Mucosa of descending colon (tissue), 3 donors: ENCODE measurements around the gene TUBA8. TPM values are rescaled to one million over a fixed set of nuclear protein-coding genes. Genes with fewer than 3 reads are reported as not detected.

Experiments used
- ATAC-seq: fragments of 200-7000 bp; cut with Tn5 transposase; one replicate; pipeline ENCODE4 v1.9.1; 2020; ENCODE audit warnings: mild to moderate bottlenecking, moderate library complexity
- DNase-seq, 3 donors: peaks; one replicate each; pipeline ENCODE4 v3.0.0-alpha.2; 2020
- H3K36me3 ChIP-seq: fragments of 200-600 bp; one replicate; pipeline ENCODE4 v1.8.0; 2021; ENCODE audit warnings: low read depth, mild to moderate bottlenecking
- H3K4me1 ChIP-seq: fragments of 200-600 bp; one replicate; pipeline ENCODE4 v1.8.0; 2021; ENCODE audit warnings: low read depth, mild to moderate bottlenecking
- H3K4me3 ChIP-seq: fragments of 200-600 bp; one replicate; pipeline ENCODE4 v1.8.0; 2021; ENCODE audit warnings: mild to moderate bottlenecking
- H3K9me3 ChIP-seq: fragments of 200-600 bp; one replicate; pipeline ENCODE4 v1.8.0; 2021; ENCODE audit warnings: mild to moderate bottlenecking
- CTCF ChIP-seq: fragments of 200-600 bp; IDR thresholded peaks from one replicate; pipeline ENCODE4 v1.8.0; 2022; ENCODE audit warnings: antibody characterized with exemption, mild to moderate bottlenecking
- intact Hi-C, 2 donors: fragments of 100-400 bp; cut with DNase I in 1 of 2; cut with micrococcal nuclease in 1 of 2; formaldehyde crosslinking; loops; one replicate each; pipeline versions ENCODE4 v1.11.0 to v1.11.1; 2022; cut with DNase I, micrococcal nuclease
- total RNA-seq, 3 donors: library from RNA; stranded (reverse); fragmentation: NEBNext Ultra II Directional in 2 of 3; extraction: Animal tissue kit (Norgen Biotek cat#: 25700) in 2 of 3; gene quantifications; one replicate each; pipeline versions ENCODE4 v1.2.1 to v1.2.4, GENCODE V29; 2021 to 2023
- donor health status: DM: no; HTN: no; CAD: no; lungs with moderate emphysema.
- donor health status: DM: no; HTN: no; CAD: no.
- donor health status: DM: no; HTN: yes; CAD: no.

The TUBA8 gene
- total RNA-seq, 3 donors from 2014 or later = 2.7 to 4.7 (median 3.3) TPM

- peaks cover 5% of the 10 kb centered on the region for H3K4me1 ChIP-seq
- no peak for TF ChIP-seq CTCF
- peaks cover 5% of the 10 kb centered on the region for H3K36me3 ChIP-seq
- ATAC-seq = peak; percentile 93
- intact Hi-C loops = no loop called here
- H3K4me3 ChIP-seq = no peak overlapping the region
- no peaks in the 10 kb centered on the region for H3K9me3 ChIP-seq
- peak; percentile 69 to 85 (median 76) for DNase-seq
These were observed 25.4 kb upstream of the TUBA8 start for GRCh38 chr22:18085188-18085587.

GRCh38 chr22:18087350-18087855 lies 23.2 kb upstream of the TUBA8 start:
- H3K4me1 ChIP-seq = peaks cover 20% of the 10 kb centered on the region
- intact Hi-C loops = no loop called here
- ATAC-seq (peak; percentile 7), DNase-seq (no peak)
- no peaks in the 10 kb centered on the region for H3K9me3 ChIP-seq
- H3K4me3 ChIP-seq = no peak overlapping the region
- TF ChIP-seq CTCF = no peak
- peaks cover 5% of the 10 kb centered on the region for H3K36me3 ChIP-seq

GRCh38 chr22:18088825-18089568 lies 21.6 kb upstream of the TUBA8 start:
- peak in 2 of 3 donors; percentile 62 to 66 for DNase-seq
- H3K36me3 ChIP-seq = peaks cover 5% of the 10 kb centered on the region
- peaks cover 21% of the 10 kb centered on the region for H3K4me1 ChIP-seq

GRCh38 chr22:18090286-18090685 lies 20.3 kb upstream of the TUBA8 start:
- no peak overlapping the region for H3K4me3 ChIP-seq
- H3K36me3 ChIP-seq = peaks cover 5% of the 10 kb centered on the region
- H3K4me1 ChIP-seq = peaks cover 21% of the 10 kb centered on the region
- DNase-seq = no peak
- TF ChIP-seq CTCF = no peak
- intact Hi-C loops = no loop called here
- no peaks in the 10 kb centered on the region for H3K9me3 ChIP-seq
- no peak for ATAC-seq

More at GRCh38 chr22:18088825-18089568, 21.6 kb upstream of the TUBA8 start:
- TF ChIP-seq CTCF = no peak
- H3K9me3 ChIP-seq = no peaks in the 10 kb centered on the region
- ATAC-seq = no peak
- intact Hi-C loops = no loop called here
- H3K4me3 ChIP-seq = no peak overlapping the region

- Histone ChIP-seq H3K9me3 (no peaks in the 10 kb centered on the region), H3K4me1 (peaks cover 21% of the 10 kb centered on the region), H3K4me3 (no peak overlapping the region), H3K36me3 (peaks cover under 1% of the 10 kb centered on the region)
- DNase-seq (no peak), ATAC-seq (peak; percentile 3)
- intact Hi-C loops = no loop called here
- no peak for TF ChIP-seq CTCF
These were observed 19.1 kb upstream of the TUBA8 start for GRCh38 chr22:18091478-18091877.
